Trophoblast cell (in vitro differentiated cells and primary cell): ENCODE data around the gene BMP4.

Source experiments
- DNase-seq, 2 donors: peaks; one replicate each; pipeline ENCODE4 v3.0.0-alpha.2; 2016
- H2AFZ ChIP-seq: 2 replicates; pipeline ENCODE4 v1.6.1; 2013; ENCODE audit warnings: low read length, moderate library complexity, mild to moderate bottlenecking; ENCODE audit not compliant: insufficient read depth, poor library complexity
- H2AK5ac ChIP-seq: 2 replicates; pipeline ENCODE4 v1.6.1; 2013; ENCODE audit warnings: mild to moderate bottlenecking, low read length
- H2BK120ac ChIP-seq: 2 replicates; pipeline ENCODE4 v1.6.1; 2013; ENCODE audit warnings: low read length, mild to moderate bottlenecking, moderate library complexity; ENCODE audit not compliant: insufficient read depth, poor library complexity
- H2BK12ac ChIP-seq: 2 replicates; pipeline ENCODE4 v1.6.1; 2013; ENCODE audit warnings: mild to moderate bottlenecking, low read length, moderate library complexity
- H2BK5ac ChIP-seq: 2 replicates; pipeline ENCODE4 v1.6.1; 2013; ENCODE audit warnings: low read length, low read depth, moderate library complexity, mild to moderate bottlenecking; ENCODE audit not compliant: poor library complexity
- H3K14ac ChIP-seq: 2 replicates; pipeline ENCODE4 v1.6.1; 2013; ENCODE audit warnings: mild to moderate bottlenecking, low read length
- H3K18ac ChIP-seq: 2 replicates; pipeline ENCODE4 v1.6.1; 2013; ENCODE audit warnings: mild to moderate bottlenecking, low read length
- H3K23ac ChIP-seq: 2 replicates; pipeline ENCODE4 v1.6.1; 2013; ENCODE audit warnings: low read length
- H3K27ac ChIP-seq: 2 replicates; pipeline ENCODE4 v1.5.1; 2013; ENCODE audit warnings: low read depth, mild to moderate bottlenecking, inconsistent platforms, low read length, moderate library complexity
- H3K27me3 ChIP-seq: 2 replicates; pipeline ENCODE4 v1.6.1; 2013; ENCODE audit warnings: inconsistent platforms, mild to moderate bottlenecking, low read length, moderate library complexity; ENCODE audit not compliant: insufficient read depth
- H3K36me3 ChIP-seq, 2 experiments: 1 replicate in 1 of 2; 2 replicates in 1 of 2; pipeline ENCODE4 v1.6.1; 2013; ENCODE audit warnings: low read length in 2 of 2, mild to moderate bottlenecking in 2 of 2, moderate library complexity in 1 of 2; ENCODE audit not compliant: insufficient read depth in 2 of 2, control insufficient read depth in 1 of 2
- H3K4ac ChIP-seq: 2 replicates; pipeline ENCODE4 v1.6.1; 2013; ENCODE audit warnings: low read depth, mild to moderate bottlenecking, low read length, moderate library complexity
- H3K4me1 ChIP-seq, 2 experiments: 1 replicate in 1 of 2; 2 replicates in 1 of 2; pipeline ENCODE4 v1.6.1; 2013; ENCODE audit warnings: low read length in 2 of 2, mild to moderate bottlenecking in 2 of 2, moderate library complexity in 1 of 2; ENCODE audit not compliant: insufficient read depth in 2 of 2, control insufficient read depth in 1 of 2
- H3K4me2 ChIP-seq: 2 replicates; pipeline ENCODE4 v1.6.1; 2013; ENCODE audit warnings: inconsistent platforms, mild to moderate bottlenecking, low read length, moderate library complexity
- H3K4me3 ChIP-seq: 2 replicates; pipeline ENCODE4 v1.5.1; 2013; ENCODE audit warnings: mild to moderate bottlenecking, low read depth, low read length, inconsistent platforms
- H3K79me1 ChIP-seq: one replicate; pipeline ENCODE4 v1.6.1; 2013; ENCODE audit warnings: low read length
- H3K79me2 ChIP-seq: 2 replicates; pipeline ENCODE4 v1.6.1; 2013; ENCODE audit warnings: low read length, mild to moderate bottlenecking; ENCODE audit not compliant: control insufficient read depth, insufficient read depth, poor library complexity
- H3K9ac ChIP-seq: 2 replicates; pipeline ENCODE4 v1.6.1; 2013; ENCODE audit warnings: mild to moderate bottlenecking, low read length
- H3K9me3 ChIP-seq: 2 replicates; pipeline ENCODE4 v1.6.1; 2013; ENCODE audit warnings: low read depth, mild to moderate bottlenecking, control low read depth, inconsistent platforms, low read length; ENCODE audit not compliant: insufficient read depth
- H4K12ac ChIP-seq: 2 replicates; pipeline ENCODE4 v1.6.1; 2013; ENCODE audit warnings: low read depth, mild to moderate bottlenecking, low read length, moderate library complexity
- H4K8ac ChIP-seq: 2 replicates; pipeline ENCODE4 v1.6.1; 2013; ENCODE audit warnings: low read depth, mild to moderate bottlenecking, low read length, moderate library complexity
- H4K91ac ChIP-seq: one replicate; pipeline ENCODE4 v1.6.1; 2013; ENCODE audit warnings: low read depth, mild to moderate bottlenecking, low read length, moderate library complexity
- WGBS: extraction: QIAGEN DNeasy Blood & Tissue Kit; methylation state at CpG from one replicate; pipeline ENCODE4 v1.1.7; 2013; ENCODE audit warnings: missing lambda C conversion rate; ENCODE audit not compliant: insufficient read length, insufficient coverage; ENCODE audit errors: extremely low coverage; 5-methylcytosine and 5-hydroxymethylcytosine counted together

Gene BMP4

GRCh38 chr14:53975444-53975843 is 18.8 kb upstream of the BMP4 start:
- DNase-seq = no peak
- H2BK12ac ChIP-seq = no peak overlapping the region
- H3K23ac ChIP-seq = no peak overlapping the region
- H2BK5ac ChIP-seq = no peak overlapping the region
- H3K18ac ChIP-seq = no peak overlapping the region
- H3K79me2 ChIP-seq = no peaks in the 10 kb centered on the region
- no peaks in the 10 kb centered on the region for H3K27me3 ChIP-seq
- no peak overlapping the region for H3K27ac ChIP-seq
- no peaks in the 10 kb centered on the region for H3K36me3 ChIP-seq
- no peak overlapping the region for H4K91ac ChIP-seq
- H2BK120ac ChIP-seq = no peak overlapping the region
- H3K4me1 ChIP-seq = peaks cover 2 to 7% of the 10 kb centered on the region in 2 experiments
- H3K4ac ChIP-seq = no peak overlapping the region
- H3K9me3 ChIP-seq = no peaks in the 10 kb centered on the region
- no peak overlapping the region for H3K4me3 ChIP-seq
- no peak overlapping the region for H4K8ac ChIP-seq
- no CpG with 5 or more reads among the region's 5 CpGs for WGBS
- H4K12ac ChIP-seq = no peak overlapping the region
- H3K4me2 ChIP-seq = no peak overlapping the region
- H2AFZ ChIP-seq = no peak overlapping the region
- no peak overlapping the region for H3K14ac ChIP-seq
- no peak overlapping the region for H2AK5ac ChIP-seq
- peaks cover 2% of the 10 kb centered on the region for H3K79me1 ChIP-seq
- H3K9ac ChIP-seq = no peak overlapping the region

- no peak overlapping the region for H3K27ac ChIP-seq
- H4K12ac ChIP-seq = no peak overlapping the region
- H3K79me2 ChIP-seq = no peaks in the 10 kb centered on the region
- no peaks in the 10 kb centered on the region for H3K79me1 ChIP-seq
- no peaks in the 10 kb centered on the region for H3K4me1 ChIP-seq
- no peak overlapping the region for H4K8ac ChIP-seq
- no peak overlapping the region for H2BK120ac ChIP-seq
- no peak overlapping the region for H2AK5ac ChIP-seq
- H2AFZ ChIP-seq = no peak overlapping the region
- no CpG with 5 or more reads among the region's 4 CpGs for whole genome bisulfite sequencing
- H2BK12ac ChIP-seq = no peak overlapping the region
- no peaks in the 10 kb centered on the region for H3K36me3 ChIP-seq
- no peak overlapping the region for H3K23ac ChIP-seq
- H3K27me3 ChIP-seq = no peaks in the 10 kb centered on the region
- no peak overlapping the region for H3K4ac ChIP-seq
- H4K91ac ChIP-seq = no peak overlapping the region
- no peak overlapping the region for H3K18ac ChIP-seq
- no peak overlapping the region for H3K4me2 ChIP-seq
- H3K9ac ChIP-seq = no peak overlapping the region
- no peak overlapping the region for H2BK5ac ChIP-seq
- H3K9me3 ChIP-seq = no peaks in the 10 kb centered on the region
- no peak overlapping the region for H3K14ac ChIP-seq
- DNase-seq = no peak
- H3K4me3 ChIP-seq = no peak overlapping the region
Measured at GRCh38 chr14:53971521-53971920, 14.9 kb upstream of the BMP4 start.

- no peaks in the 10 kb centered on the region for H3K4me1 ChIP-seq
- H3K4me3 ChIP-seq = no peak overlapping the region
- no peaks in the 10 kb centered on the region for H3K79me2 ChIP-seq
- no peak overlapping the region for H3K18ac ChIP-seq
- H3K23ac ChIP-seq = no peak overlapping the region
- no peaks in the 10 kb centered on the region for H3K9me3 ChIP-seq
- no peak overlapping the region for H2BK120ac ChIP-seq
- H3K4me2 ChIP-seq = no peak overlapping the region
- H4K91ac ChIP-seq = no peak overlapping the region
- no peak for DNase-seq
- no peak overlapping the region for H2AK5ac ChIP-seq
- no peak overlapping the region for H2AFZ ChIP-seq
- no peak overlapping the region for H2BK5ac ChIP-seq
- H3K27me3 ChIP-seq = no peaks in the 10 kb centered on the region
- no peak overlapping the region for H2BK12ac ChIP-seq
- no peak overlapping the region for H3K4ac ChIP-seq
- H3K27ac ChIP-seq = no peak overlapping the region
- H4K8ac ChIP-seq = no peak overlapping the region
- H3K36me3 ChIP-seq = no peaks in the 10 kb centered on the region
- H3K14ac ChIP-seq = no peak overlapping the region
- H3K79me1 ChIP-seq = no peaks in the 10 kb centered on the region
- H3K9ac ChIP-seq = no peak overlapping the region
- no peak overlapping the region for H4K12ac ChIP-seq
Measured at GRCh38 chr14:53969326-53969725, 12.7 kb upstream of the BMP4 start.

- Histone ChIP-seq H4K8ac (no peak overlapping the region), H2AFZ (no peak overlapping the region), H3K4me2 (no peak overlapping the region), H2AK5ac (no peak overlapping the region), H3K79me2 (no peaks in the 10 kb centered on the region), H3K18ac (no peak overlapping the region), H4K12ac (no peak overlapping the region), H2BK12ac (no peak overlapping the region), H3K27ac (no peak overlapping the region), H3K36me3 (no peaks in the 10 kb centered on the region), H3K4ac (no peak overlapping the region), H3K4me1 (peaks cover 5% of the 10 kb centered on the region in 2 experiments), H2BK120ac (no peak overlapping the region), H3K79me1 (no peaks in the 10 kb centered on the region), H4K91ac (no peak overlapping the region), H3K9me3 (no peaks in the 10 kb centered on the region), H3K27me3 (no peaks in the 10 kb centered on the region), H2BK5ac (no peak overlapping the region), H3K4me3 (no peak overlapping the region), H3K23ac (no peak overlapping the region), H3K9ac (no peak overlapping the region), H3K14ac (no peak overlapping the region)
- no peak for DNase-seq
- no CpG with 5 or more reads among the region's 3 CpGs for WGBS
Measured at GRCh38 chr14:53968726-53969125, 12.1 kb upstream of the BMP4 start.
